H1 (cell line): ENCODE data around the gene TRAPPC8.
A peak's percentile ranks its signal among the peaks of the same experiment; 100 is the strongest.

Source experiments
- EP300 ChIP-seq, 2 experiments: IDR thresholded peaks; 1 replicate in 1 of 2; 2 replicates in 1 of 2; pipeline ENCODE4 v1.6.1; 2011 to 2012; ENCODE audit warnings: low read depth in 2 of 2, low read length in 2 of 2, mild to moderate bottlenecking in 2 of 2, borderline replicate concordance in 1 of 2, inconsistent platforms in 1 of 2, moderate library complexity in 1 of 2
- EZH2 ChIP-seq: fragments of 200-600 bp; sonication (generic); IDR thresholded peaks from 2 replicates; pipeline ENCODE4 v1.7.1; 2012; ENCODE audit warnings: low read depth, mild to moderate bottlenecking, moderate library complexity, low read length, inconsistent platforms; ENCODE audit not compliant: severe bottlenecking
- POLR2AphosphoS5 ChIP-seq: IDR thresholded peaks from 2 replicates; pipeline ENCODE4 v1.6.1; 2011; ENCODE audit warnings: low read depth, low read length
- TCF12 ChIP-seq: IDR thresholded peaks from 2 replicates; pipeline ENCODE4 v1.6.1; 2011; ENCODE audit warnings: low read depth, mild to moderate bottlenecking, low read length
- TF ChIP-seq, protein P1 (sequence below), 3 experiments: IDR thresholded peaks; 1 replicate in 2 of 3; 2 replicates in 1 of 3; pipeline versions ENCODE4 v1.5.1 to v1.6.1; 2011; ENCODE audit warnings: low read length in 3 of 3, mild to moderate bottlenecking in 3 of 3, inconsistent platforms in 2 of 3, low read depth in 1 of 3, moderate library complexity in 1 of 3; ENCODE audit not compliant: insufficient read depth in 1 of 3; ENCODE audit errors: control extremely low read depth in 1 of 3

DNA sequence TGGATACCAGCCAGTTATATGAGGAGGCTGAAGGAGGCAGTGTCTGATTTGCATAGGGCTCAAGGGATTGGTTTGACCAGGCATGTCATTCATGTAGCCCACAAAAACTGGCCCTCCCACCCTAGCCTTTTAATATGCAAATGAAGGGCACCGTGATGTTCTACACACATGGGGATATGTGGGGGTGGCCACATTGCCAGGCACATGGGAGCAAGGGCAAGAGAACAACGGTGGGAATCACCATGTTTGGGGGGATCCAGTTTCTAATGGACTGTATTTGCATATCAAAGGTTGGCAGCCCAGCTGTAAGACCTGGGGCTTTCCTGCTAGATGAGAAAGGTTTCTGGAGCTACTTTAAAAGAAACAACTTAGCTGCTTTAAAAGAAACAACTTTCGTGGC, 117.2 kb downstream of the TRAPPC8 start:
- TF ChIP-seq TCF12 (peak; percentile 78; the same call in 1 of the 2 replicates), EZH2 (no peak), POLR2AphosphoS5 (peak; percentile 47; the same call in 1 of the 2 replicates), EP300 (IDR thresholded peaks at IDR 0.05; ENCODE audit: borderline replicate concordance in 1 of 2, low read depth in 2 of 2, low read length in 2 of 2) (peak in 1 of 2 experiments; percentile 68; a peak in 1 of 3 replicates)
- TF ChIP-seq, protein P1, sequence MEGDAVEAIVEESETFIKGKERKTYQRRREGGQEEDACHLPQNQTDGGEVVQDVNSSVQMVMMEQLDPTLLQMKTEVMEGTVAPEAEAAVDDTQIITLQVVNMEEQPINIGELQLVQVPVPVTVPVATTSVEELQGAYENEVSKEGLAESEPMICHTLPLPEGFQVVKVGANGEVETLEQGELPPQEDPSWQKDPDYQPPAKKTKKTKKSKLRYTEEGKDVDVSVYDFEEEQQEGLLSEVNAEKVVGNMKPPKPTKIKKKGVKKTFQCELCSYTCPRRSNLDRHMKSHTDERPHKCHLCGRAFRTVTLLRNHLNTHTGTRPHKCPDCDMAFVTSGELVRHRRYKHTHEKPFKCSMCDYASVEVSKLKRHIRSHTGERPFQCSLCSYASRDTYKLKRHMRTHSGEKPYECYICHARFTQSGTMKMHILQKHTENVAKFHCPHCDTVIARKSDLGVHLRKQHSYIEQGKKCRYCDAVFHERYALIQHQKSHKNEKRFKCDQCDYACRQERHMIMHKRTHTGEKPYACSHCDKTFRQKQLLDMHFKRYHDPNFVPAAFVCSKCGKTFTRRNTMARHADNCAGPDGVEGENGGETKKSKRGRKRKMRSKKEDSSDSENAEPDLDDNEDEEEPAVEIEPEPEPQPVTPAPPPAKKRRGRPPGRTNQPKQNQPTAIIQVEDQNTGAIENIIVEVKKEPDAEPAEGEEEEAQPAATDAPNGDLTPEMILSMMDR (IDR thresholded peaks at IDR 0.05; ENCODE audit: control extremely low read depth in 1 of 3, insufficient read depth in 1 of 3, low read depth in 1 of 3, low read length in 3 of 3) = no peak
